ENCODE measurements around the gene OR4X2.
A peak's percentile ranks its signal among the peaks of the same experiment; 100 is the strongest.
"Not testable (repeated sequence)": the region's sequence is repeated elsewhere in the genome, so short reads cannot be mapped to it uniquely, and the experiment has no call there.

OR4X2 gene

GRCh38 chr11:48244804-48245203 is at the start of gene OR4X2:
Gene OR4X2, plus strand, starts transcription at chr11:48245104. Its CDS starts 0 bp downstream, at chr11:48245104.
- no peak for ATAC-seq
- DNase-seq, result no peak

GRCh38 chr11:48207881-48208280 is 37.0 kb upstream of the OR4X2 start:
- ATAC-seq, result no peak
- no peak for DNase-seq

GRCh38 chr11:48210052-48210451 is 34.9 kb upstream of the OR4X2 start:
- ATAC-seq, result no peak

GRCh38 chr11:48216510-48216909 is 28.4 kb upstream of the OR4X2 start, which contains the start of gene OR4B1:
Gene OR4B1, plus strand, starts transcription at chr11:48216810. Its CDS starts 0 bp downstream, at chr11:48216810.
- ATAC-seq (no peak), DNase-seq (no peak)

More at GRCh38 chr11:48210052-48210451, 34.9 kb upstream of the OR4X2 start:
- DNase-seq, result peak; percentile 7

GRCh38 chr11:48228761-48229160 is 16.1 kb upstream of the OR4X2 start:
- DNase-seq, result no peak
- no peak for ATAC-seq

- ATAC-seq, DNase-seq: not testable (repeated sequence)
Measured at GRCh38 chr11:48230057-48230456, 14.8 kb upstream of the OR4X2 start.

- DNase-seq (no peak), ATAC-seq (no peak)
Measured at GRCh38 chr11:48237727-48238126, 7.2 kb upstream of the OR4X2 start.

GRCh38 chr11:48242501-48242900 is 2.4 kb upstream of the OR4X2 start:
- no peak for DNase-seq
- ATAC-seq, result no peak

GRCh38 chr11:48248902-48249301 is 4.0 kb downstream of the OR4X2 start:
- ATAC-seq, result no peak
- no peak for DNase-seq

GRCh38 chr11:48261600-48261999 is 16.7 kb downstream of the OR4X2 start:
- DNase-seq (no peak), ATAC-seq (no peak)

- DNase-seq (no peak), ATAC-seq (no peak)
Measured at GRCh38 chr11:48263423-48263911, 18.6 kb downstream of the OR4X2 start, which contains the start of gene OR4X1. Gene OR4X1, plus strand, starts transcription at chr11:48263861. Its CDS starts 0 bp downstream, at chr11:48263861.

GRCh38 chr11:48270621-48271020 is 25.7 kb downstream of the OR4X2 start:
- DNase-seq, result no peak

GRCh38 chr11:48272606-48273005 is 27.7 kb downstream of the OR4X2 start:
- no peak for DNase-seq
- ATAC-seq, result no peak

More at GRCh38 chr11:48270621-48271020, 25.7 kb downstream of the OR4X2 start:
- ATAC-seq, result no peak
